A673 (cell line): Measurements from ENCODE around the gene GCFC2. TPM values are rescaled to one million over a fixed set of nuclear protein-coding genes. Genes with fewer than 3 reads are reported as not detected.

Source experiments
- BruUV-seq: library from RNA; stranded (reverse); fragments of 400-500 nt; replicated peaks from 2 replicates; lab custom pipeline; 2021; lab: Mats Ljungman, UMichigan
- CTCF ChIA-PET: fragments of 300-600 bp; sonication (Branson Sonifier 250); formaldehyde crosslinking; loops from one replicate; lab custom pipeline; 2022; ENCODE audit warnings: antibody characterized with exemption; lab: Charles Lee
- POLR2A ChIA-PET: fragments of 300-600 bp; sonication (Branson Sonifier 250); formaldehyde crosslinking; loops from one replicate; lab custom pipeline; 2022; ENCODE audit warnings: antibody characterized with exemption; ENCODE audit not compliant: low non-redundant PET; lab: Charles Lee
- DNase-seq: peaks from one replicate; pipeline ENCODE4 v3.0.0-alpha.2; 2015; ENCODE audit warnings: low spot score
- H3K27ac ChIP-seq: fragments of 200-600 bp; sonication (generic); 2 replicates; pipeline ENCODE4 v1.5.1; 2016; ENCODE audit warnings: mixed run types, low read depth, mild to moderate bottlenecking, mixed read lengths, antibody characterized with exemption, low read length; ENCODE audit not compliant: poor library complexity, severe bottlenecking
- H3K27me3 ChIP-seq: fragments of 200-600 bp; sonication (generic); replicated peaks from 2 replicates; pipeline ENCODE4 v1.6.1; 2017; ENCODE audit warnings: mixed run types, low read depth, mild to moderate bottlenecking, mixed read lengths, antibody characterized with exemption, low read length; ENCODE audit not compliant: insufficient read depth, poor library complexity
- H3K36me3 ChIP-seq: fragments of 200-600 bp; sonication (generic); 2 replicates; pipeline ENCODE4 v1.6.1; 2016; ENCODE audit warnings: mixed run types, mild to moderate bottlenecking, mixed read lengths, antibody characterized with exemption, low read length; ENCODE audit not compliant: insufficient read depth, poor library complexity, severe bottlenecking
- H3K4me1 ChIP-seq: fragments of 200-600 bp; sonication (generic); 2 replicates; pipeline ENCODE4 v1.6.1; 2017; ENCODE audit warnings: mixed run types, mild to moderate bottlenecking, mixed read lengths, antibody characterized with exemption, low read length; ENCODE audit not compliant: insufficient read depth, poor library complexity, severe bottlenecking
- H3K4me3 ChIP-seq: fragments of 200-600 bp; sonication (generic); 2 replicates; pipeline ENCODE4 v1.5.1; 2016; ENCODE audit warnings: low read depth, mixed run types, mild to moderate bottlenecking, mixed read lengths, low read length; ENCODE audit not compliant: poor library complexity, severe bottlenecking
- H3K9me3 ChIP-seq: fragments of 200-600 bp; sonication (generic); 2 replicates; pipeline ENCODE4 v1.6.1; 2016; ENCODE audit warnings: mixed run types, low read depth, mild to moderate bottlenecking, mixed read lengths, antibody characterized with exemption, low read length; ENCODE audit not compliant: poor library complexity, severe bottlenecking
- CTCF ChIP-seq: fragments of 300-800, 200-600 bp; sonication (generic); conservative IDR thresholded peaks from 2 replicates; pipeline ENCODE4 v1.5.1; 2017; ENCODE audit warnings: low read depth, mild to moderate bottlenecking, antibody characterized with exemption, low read length, moderate library complexity, mixed read lengths
- EZH2 ChIP-seq: fragments of 200-600 bp; sonication (generic); IDR thresholded peaks from 2 replicates; pipeline ENCODE4 v1.6.1; 2017; ENCODE audit warnings: borderline replicate concordance, low read depth, mild to moderate bottlenecking, mixed read lengths, antibody characterized with exemption, low read length; ENCODE audit not compliant: poor library complexity, severe bottlenecking
- intact Hi-C: fragments of 100-400 bp; cut with micrococcal nuclease; formaldehyde crosslinking; loops from one replicate; pipeline ENCODE4 v1.10.0; 2022; ENCODE audit not compliant: unreplicated experiment
- total RNA-seq: library from RNA; stranded (reverse); gene quantifications from 2 replicates; pipeline ENCODE4 v1.2.3, GENCODE V29; 2021

The GCFC2 gene
- total RNA-seq, 1 experiment from 2014 or later = 42.2 TPM

DNA sequence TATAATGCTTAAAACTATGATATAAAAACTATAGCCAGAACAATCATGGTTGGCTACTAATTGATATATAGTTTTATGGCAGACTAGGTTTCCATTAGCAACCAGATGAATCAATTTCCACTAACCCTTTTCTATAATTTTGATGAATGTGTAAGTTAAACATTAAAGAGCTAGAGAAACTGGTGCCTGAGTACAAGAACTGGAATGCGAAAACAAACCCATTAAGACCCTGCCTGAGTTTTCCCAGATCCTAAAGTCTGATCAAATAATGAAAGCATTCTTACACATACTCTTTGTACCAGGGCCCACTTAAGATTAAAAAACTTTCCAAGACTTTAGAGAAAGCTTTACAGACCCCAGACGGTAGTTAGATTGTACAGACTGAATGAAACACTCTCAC is 42.8 kb downstream of the GCFC2 start:
- ChIA-PET POLR2A (no interaction called here), CTCF (no interaction called here)
- TF ChIP-seq CTCF (no peak), EZH2 (no peak)
- H3K27ac ChIP-seq = no peak overlapping the region
- BruUV-seq = no TSS peak
- no peaks in the 10 kb centered on the region for H3K27me3 ChIP-seq
- no peak for DNase-seq
- no peaks in the 10 kb centered on the region for H3K4me1 ChIP-seq
- no peak overlapping the region for H3K4me3 ChIP-seq
- H3K36me3 ChIP-seq = peaks cover 57% of the 10 kb centered on the region
- H3K9me3 ChIP-seq = no peaks in the 10 kb centered on the region
- intact Hi-C loops = no loop called here

- no peak for DNase-seq
- Histone ChIP-seq H3K4me1 (no peaks in the 10 kb centered on the region), H3K27ac (no peak overlapping the region), H3K27me3 (no peaks in the 10 kb centered on the region), H3K36me3 (peaks cover 61% of the 10 kb centered on the region), H3K9me3 (no peaks in the 10 kb centered on the region), H3K4me3 (no peak overlapping the region)
- CTCF ChIA-PET = no interaction called here
- TF ChIP-seq EZH2 (no peak), CTCF (no peak)
- intact Hi-C loops = no loop called here
- POLR2A ChIA-PET = interaction anchor here (0.6 kb wide), 1 partner anchor 29 kb away, joined by 3 read pairs; no protein-coding TSS in a partner anchor
- no TSS peak for BruUV-seq
These were observed 43.8 kb downstream of the GCFC2 start for GRCh38 chr2:75666911-75667310.

- DNase-seq = no peak
- intact Hi-C loops = no loop called here
- Histone ChIP-seq H3K27me3 (no peaks in the 10 kb centered on the region), H3K9me3 (peaks cover 4% of the 10 kb centered on the region), H3K4me1 (no peaks in the 10 kb centered on the region), H3K27ac (no peak overlapping the region), H3K36me3 (peaks cover 86% of the 10 kb centered on the region), H3K4me3 (no peak overlapping the region)
- no peak for TF ChIP-seq EZH2
- no TSS peak for BruUV-seq
- ChIA-PET POLR2A (no interaction called here), CTCF (no interaction called here)
These were observed 52.9 kb downstream of the GCFC2 start for GRCh38 chr2:75657798-75658197.

DNA sequence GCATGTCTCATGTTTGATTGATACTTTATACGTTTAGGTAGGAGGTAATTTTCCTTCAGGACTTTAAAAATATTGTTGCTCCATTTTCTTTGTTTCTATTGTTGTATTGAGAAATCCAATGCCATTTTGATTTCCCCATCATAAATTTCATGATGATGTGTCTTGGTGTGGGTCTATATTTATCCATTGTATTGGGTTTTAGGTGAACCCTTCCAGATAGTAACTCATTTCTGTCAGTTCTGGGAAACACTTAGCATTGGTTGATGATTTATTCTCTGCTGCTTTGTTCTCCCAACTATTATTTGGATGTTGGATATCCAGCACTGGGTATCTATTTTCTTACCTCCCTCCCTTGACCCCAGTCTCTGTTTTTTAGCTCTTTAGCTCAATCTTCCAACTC is 54.2 kb downstream of the GCFC2 start:
- ChIA-PET POLR2A (no interaction called here), CTCF (no interaction called here)
- TF ChIP-seq EZH2 (no peak), CTCF (no peak)
- no TSS peak for BruUV-seq
- Histone ChIP-seq H3K36me3 (peaks cover 86% of the 10 kb centered on the region), H3K27ac (no peak overlapping the region), H3K4me3 (no peak overlapping the region), H3K9me3 (peaks cover 4% of the 10 kb centered on the region), H3K27me3 (no peaks in the 10 kb centered on the region), H3K4me1 (no peaks in the 10 kb centered on the region)
- no peak for DNase-seq
- intact Hi-C loops = no loop called here
